ENCODE data around the gene SALL1. TPM values are rescaled to one million over a fixed set of nuclear protein-coding genes. Genes with fewer than 3 reads are reported as not detected.

The SALL1 gene
- total and polyA plus RNA-seq, 9 of the 15 experiments (the other 6 are each of a cell fraction or from before 2014, with no cell fraction given) = not detected

DNA sequence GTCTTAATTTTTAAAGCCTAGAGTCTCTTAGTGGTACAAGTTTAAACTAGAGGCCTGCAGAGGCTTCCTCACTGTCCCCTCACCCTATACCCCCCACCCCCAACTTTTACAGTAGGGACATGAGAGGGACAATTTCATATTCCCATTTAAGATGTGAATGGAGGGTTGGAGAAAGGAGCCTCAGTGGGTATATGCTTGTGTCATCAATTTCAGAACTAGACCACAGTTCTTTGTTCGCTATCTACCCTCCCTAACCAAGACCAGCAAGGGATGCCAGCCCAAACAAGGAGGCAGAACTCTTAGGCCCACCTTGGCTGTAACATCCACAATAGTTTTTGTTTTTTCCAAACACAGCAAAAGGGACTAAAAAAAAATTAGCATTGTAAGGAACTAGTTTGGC, 14.0 kb upstream of the SALL1 start (continued):
- TF ChIP-seq, protein P1, sequence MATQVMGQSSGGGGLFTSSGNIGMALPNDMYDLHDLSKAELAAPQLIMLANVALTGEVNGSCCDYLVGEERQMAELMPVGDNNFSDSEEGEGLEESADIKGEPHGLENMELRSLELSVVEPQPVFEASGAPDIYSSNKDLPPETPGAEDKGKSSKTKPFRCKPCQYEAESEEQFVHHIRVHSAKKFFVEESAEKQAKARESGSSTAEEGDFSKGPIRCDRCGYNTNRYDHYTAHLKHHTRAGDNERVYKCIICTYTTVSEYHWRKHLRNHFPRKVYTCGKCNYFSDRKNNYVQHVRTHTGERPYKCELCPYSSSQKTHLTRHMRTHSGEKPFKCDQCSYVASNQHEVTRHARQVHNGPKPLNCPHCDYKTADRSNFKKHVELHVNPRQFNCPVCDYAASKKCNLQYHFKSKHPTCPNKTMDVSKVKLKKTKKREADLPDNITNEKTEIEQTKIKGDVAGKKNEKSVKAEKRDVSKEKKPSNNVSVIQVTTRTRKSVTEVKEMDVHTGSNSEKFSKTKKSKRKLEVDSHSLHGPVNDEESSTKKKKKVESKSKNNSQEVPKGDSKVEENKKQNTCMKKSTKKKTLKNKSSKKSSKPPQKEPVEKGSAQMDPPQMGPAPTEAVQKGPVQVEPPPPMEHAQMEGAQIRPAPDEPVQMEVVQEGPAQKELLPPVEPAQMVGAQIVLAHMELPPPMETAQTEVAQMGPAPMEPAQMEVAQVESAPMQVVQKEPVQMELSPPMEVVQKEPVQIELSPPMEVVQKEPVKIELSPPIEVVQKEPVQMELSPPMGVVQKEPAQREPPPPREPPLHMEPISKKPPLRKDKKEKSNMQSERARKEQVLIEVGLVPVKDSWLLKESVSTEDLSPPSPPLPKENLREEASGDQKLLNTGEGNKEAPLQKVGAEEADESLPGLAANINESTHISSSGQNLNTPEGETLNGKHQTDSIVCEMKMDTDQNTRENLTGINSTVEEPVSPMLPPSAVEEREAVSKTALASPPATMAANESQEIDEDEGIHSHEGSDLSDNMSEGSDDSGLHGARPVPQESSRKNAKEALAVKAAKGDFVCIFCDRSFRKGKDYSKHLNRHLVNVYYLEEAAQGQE (IDR thresholded peaks at IDR 0.05; ENCODE audit: borderline replicate concordance) = no peak
- TF ChIP-seq, protein P1 (CRISPR knock-in tag; IDR thresholded peaks at IDR 0.05; ENCODE audit: low read depth) = no peak
- TF ChIP-seq, protein P2, sequence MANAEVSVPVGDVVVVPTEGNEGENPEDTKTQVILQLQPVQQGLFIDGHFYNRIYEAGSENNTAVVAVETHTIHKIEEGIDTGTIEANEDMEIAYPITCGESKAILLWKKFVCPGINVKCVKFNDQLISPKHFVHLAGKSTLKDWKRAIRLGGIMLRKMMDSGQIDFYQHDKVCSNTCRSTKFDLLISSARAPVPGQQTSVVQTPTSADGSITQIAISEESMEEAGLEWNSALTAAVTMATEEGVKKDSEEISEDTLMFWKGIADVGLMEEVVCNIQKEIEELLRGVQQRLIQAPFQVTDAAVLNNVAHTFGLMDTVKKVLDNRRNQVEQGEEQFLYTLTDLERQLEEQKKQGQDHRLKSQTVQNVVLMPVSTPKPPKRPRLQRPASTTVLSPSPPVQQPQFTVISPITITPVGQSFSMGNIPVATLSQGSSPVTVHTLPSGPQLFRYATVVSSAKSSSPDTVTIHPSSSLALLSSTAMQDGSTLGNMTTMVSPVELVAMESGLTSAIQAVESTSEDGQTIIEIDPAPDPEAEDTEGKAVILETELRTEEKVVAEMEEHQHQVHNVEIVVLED (CRISPR knock-in tag; IDR thresholded peaks at IDR 0.05) = no peak

Measured in K562 (cell line).